ENCODE measurements around the gene AJAP1. TPM values are rescaled to one million over a fixed set of nuclear protein-coding genes. Genes with fewer than 3 reads are reported as not detected.

The AJAP1 gene
- total and polyA plus RNA-seq, 2 donors (not counting 1 experiment from before 2014, with no cell fraction given), result 0.01 TPM; not detected in 1

GRCh38 chr1:4725416-4725815 lies 71.0 kb downstream of the AJAP1 start:
- Histone ChIP-seq H4K20me1 (ENCODE audit: control insufficient read depth, extremely low read depth, insufficient read depth, low read length) (no peaks in the 10 kb centered on the region), H3K4me3 (replicated peaks in 1 of 4; ENCODE audit: control extremely low read depth in 1 of 4, insufficient read depth in 1 of 4, low read depth in 3 of 4, low read length in 4 of 4) (no peak overlapping the region), H3K9me3 (ENCODE audit: control insufficient read depth, insufficient read depth, low read depth, low read length) (no peaks in the 10 kb centered on the region), H3K9ac (ENCODE audit: insufficient read depth, low read length) (no peak overlapping the region), H3K4me2 (ENCODE audit: extremely low read depth, insufficient read depth, low read length) (no peak overlapping the region), H3K27ac (ENCODE audit: insufficient read depth, low read length) (no peak overlapping the region), H2AFZ (ENCODE audit: low read length) (no peak overlapping the region), H3K27me3 (ENCODE audit: control insufficient read depth, insufficient read depth, low read length) (no peaks in the 10 kb centered on the region), H3K36me3 (ENCODE audit: control insufficient read depth, insufficient read depth, low read length) (no peaks in the 10 kb centered on the region), H3K4me1 (ENCODE audit: control insufficient read depth, extremely low read depth, insufficient read depth, low read length) (no peaks in the 10 kb centered on the region), H3K79me2 (ENCODE audit: control insufficient read depth, insufficient read depth, low read length) (no peaks in the 10 kb centered on the region)
- DNase-seq (ENCODE audit: low read depth in 2 of 2), result no peak
- no peak for TF ChIP-seq EZH2 (IDR thresholded peaks at IDR 0.05; ENCODE audit: low read length, missing control alignments)
- TF ChIP-seq, protein P1, sequence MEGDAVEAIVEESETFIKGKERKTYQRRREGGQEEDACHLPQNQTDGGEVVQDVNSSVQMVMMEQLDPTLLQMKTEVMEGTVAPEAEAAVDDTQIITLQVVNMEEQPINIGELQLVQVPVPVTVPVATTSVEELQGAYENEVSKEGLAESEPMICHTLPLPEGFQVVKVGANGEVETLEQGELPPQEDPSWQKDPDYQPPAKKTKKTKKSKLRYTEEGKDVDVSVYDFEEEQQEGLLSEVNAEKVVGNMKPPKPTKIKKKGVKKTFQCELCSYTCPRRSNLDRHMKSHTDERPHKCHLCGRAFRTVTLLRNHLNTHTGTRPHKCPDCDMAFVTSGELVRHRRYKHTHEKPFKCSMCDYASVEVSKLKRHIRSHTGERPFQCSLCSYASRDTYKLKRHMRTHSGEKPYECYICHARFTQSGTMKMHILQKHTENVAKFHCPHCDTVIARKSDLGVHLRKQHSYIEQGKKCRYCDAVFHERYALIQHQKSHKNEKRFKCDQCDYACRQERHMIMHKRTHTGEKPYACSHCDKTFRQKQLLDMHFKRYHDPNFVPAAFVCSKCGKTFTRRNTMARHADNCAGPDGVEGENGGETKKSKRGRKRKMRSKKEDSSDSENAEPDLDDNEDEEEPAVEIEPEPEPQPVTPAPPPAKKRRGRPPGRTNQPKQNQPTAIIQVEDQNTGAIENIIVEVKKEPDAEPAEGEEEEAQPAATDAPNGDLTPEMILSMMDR (conservative IDR thresholded peaks at IDR 0.05 in 1 of 2, IDR thresholded peaks at IDR 0.05 in 1 of 2; ENCODE audit: low read depth in 1 of 2, low read length in 2 of 2), result no peak

GRCh38 chr1:4726620-4727341 lies 72.4 kb downstream of the AJAP1 start:
- Histone ChIP-seq H3K27ac (ENCODE audit: insufficient read depth, low read length) (no peak overlapping the region), H3K27me3 (ENCODE audit: control insufficient read depth, insufficient read depth, low read length) (no peaks in the 10 kb centered on the region), H3K9ac (ENCODE audit: insufficient read depth, low read length) (no peak overlapping the region), H3K9me3 (ENCODE audit: control insufficient read depth, insufficient read depth, low read depth, low read length) (no peaks in the 10 kb centered on the region), H4K20me1 (ENCODE audit: control insufficient read depth, extremely low read depth, insufficient read depth, low read length) (no peaks in the 10 kb centered on the region), H3K4me1 (ENCODE audit: control insufficient read depth, extremely low read depth, insufficient read depth, low read length) (no peaks in the 10 kb centered on the region), H3K79me2 (ENCODE audit: control insufficient read depth, insufficient read depth, low read length) (no peaks in the 10 kb centered on the region), H2AFZ (ENCODE audit: low read length) (no peak overlapping the region), H3K4me3 (replicated peaks in 1 of 4; ENCODE audit: control extremely low read depth in 1 of 4, insufficient read depth in 1 of 4, low read depth in 3 of 4, low read length in 4 of 4) (no peak overlapping the region), H3K36me3 (ENCODE audit: control insufficient read depth, insufficient read depth, low read length) (no peaks in the 10 kb centered on the region), H3K4me2 (ENCODE audit: extremely low read depth, insufficient read depth, low read length) (no peak overlapping the region)
- TF ChIP-seq, protein P1 (conservative IDR thresholded peaks at IDR 0.05 in 1 of 2, IDR thresholded peaks at IDR 0.05 in 1 of 2; ENCODE audit: low read depth in 1 of 2, low read length in 2 of 2), result no peak
- no peak for DNase-seq (ENCODE audit: low read depth in 2 of 2)

GRCh38 chr1:4728319-4729089 lies 74.1 kb downstream of the AJAP1 start:
- Histone ChIP-seq H3K4me3 (replicated peaks in 1 of 4; ENCODE audit: control extremely low read depth in 1 of 4, insufficient read depth in 1 of 4, low read depth in 3 of 4, low read length in 4 of 4) (no peak overlapping the region), H4K20me1 (ENCODE audit: control insufficient read depth, extremely low read depth, insufficient read depth, low read length) (no peaks in the 10 kb centered on the region), H3K4me2 (ENCODE audit: extremely low read depth, insufficient read depth, low read length) (no peak overlapping the region), H3K4me1 (ENCODE audit: control insufficient read depth, extremely low read depth, insufficient read depth, low read length) (no peaks in the 10 kb centered on the region), H3K79me2 (ENCODE audit: control insufficient read depth, insufficient read depth, low read length) (no peaks in the 10 kb centered on the region), H3K36me3 (ENCODE audit: control insufficient read depth, insufficient read depth, low read length) (no peaks in the 10 kb centered on the region), H3K27me3 (ENCODE audit: control insufficient read depth, insufficient read depth, low read length) (no peaks in the 10 kb centered on the region), H2AFZ (ENCODE audit: low read length) (no peak overlapping the region), H3K27ac (ENCODE audit: insufficient read depth, low read length) (no peak overlapping the region), H3K9ac (ENCODE audit: insufficient read depth, low read length) (no peak overlapping the region), H3K9me3 (ENCODE audit: control insufficient read depth, insufficient read depth, low read depth, low read length) (no peaks in the 10 kb centered on the region)
- TF ChIP-seq, protein P1 (conservative IDR thresholded peaks at IDR 0.05 in 1 of 2, IDR thresholded peaks at IDR 0.05 in 1 of 2; ENCODE audit: low read depth in 1 of 2, low read length in 2 of 2), result no peak
- TF ChIP-seq EZH2 (IDR thresholded peaks at IDR 0.05; ENCODE audit: low read length, missing control alignments), result no peak
- no peak for DNase-seq (ENCODE audit: low read depth in 2 of 2)

All from fibroblast of lung (primary cell).